NCI-H345 (cell line): ENCODE measurements around the gene OR52B2.
A peak's percentile ranks its signal among the peaks of the same experiment; 100 is the strongest.
"Not testable (repeated sequence)": the region's sequence is repeated elsewhere in the genome, so short reads cannot be mapped to it uniquely, and the experiment has no call there.

Experiments used
- DNase-seq: peaks from one replicate; lab custom pipeline; 2025; lab: John Stamatoyannopoulos, UW

OR52B2 gene

DNA sequence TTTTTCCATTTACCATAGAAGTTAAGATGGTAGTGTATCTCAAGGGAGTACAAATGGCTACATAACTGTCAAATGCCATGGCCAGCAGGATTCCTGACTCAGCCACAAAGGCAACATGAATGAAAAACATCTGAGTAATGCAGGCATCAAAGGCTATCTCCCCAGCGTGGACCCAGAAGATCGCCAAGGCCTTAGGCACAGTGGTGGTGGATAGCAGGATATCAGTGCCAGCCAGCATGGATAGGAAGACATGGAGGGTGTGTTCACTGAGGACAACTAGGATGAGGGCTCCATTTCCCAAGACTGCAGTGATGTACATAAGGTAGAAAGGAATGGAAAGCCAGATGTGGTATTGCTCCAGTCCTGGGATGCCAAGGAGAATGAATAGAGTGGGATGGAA lies 18.0 kb downstream of the OR52B2 start:
- DNase-seq, result no peak

DNA sequence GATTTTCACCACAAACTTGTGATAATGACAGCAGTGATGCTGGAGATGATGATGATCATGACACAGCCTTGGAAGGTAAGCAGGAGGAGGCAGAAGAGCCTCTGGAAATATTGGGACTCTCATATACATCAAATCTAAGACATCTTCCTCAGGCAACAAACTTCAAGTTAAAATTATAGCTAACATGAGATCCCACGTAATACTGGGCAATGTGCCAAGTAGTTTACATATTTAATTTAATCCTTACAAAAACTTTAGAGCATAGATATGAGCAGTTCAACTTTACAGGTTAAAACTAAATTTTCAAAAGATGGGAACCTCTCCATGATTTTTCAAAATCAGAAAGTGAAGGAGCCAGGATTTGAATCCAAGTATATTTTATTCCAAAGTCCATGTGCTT lies 19.0 kb downstream of the OR52B2 start:
- DNase-seq, result no peak

DNA sequence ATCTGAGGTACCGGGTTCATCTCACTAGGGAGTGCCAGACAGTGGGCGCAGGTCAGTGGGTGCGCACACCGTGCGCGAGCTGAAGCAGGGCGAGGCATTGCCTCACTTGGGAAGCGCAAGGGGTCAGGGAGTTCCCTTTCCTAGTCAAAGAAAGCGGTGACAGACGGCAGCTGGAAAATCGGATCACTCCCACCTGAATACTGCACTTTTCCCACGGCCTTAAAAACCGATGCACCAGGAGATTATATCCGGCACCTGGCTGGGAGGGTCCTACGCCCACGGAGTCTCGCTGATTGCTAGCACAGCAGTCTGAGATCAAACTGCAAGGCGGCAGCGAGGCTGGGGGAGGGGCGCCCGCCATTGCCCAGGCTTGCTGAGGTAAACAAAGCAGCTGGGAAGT lies 26.4 kb downstream of the OR52B2 start:
- peak; percentile 29 for DNase-seq

DNA sequence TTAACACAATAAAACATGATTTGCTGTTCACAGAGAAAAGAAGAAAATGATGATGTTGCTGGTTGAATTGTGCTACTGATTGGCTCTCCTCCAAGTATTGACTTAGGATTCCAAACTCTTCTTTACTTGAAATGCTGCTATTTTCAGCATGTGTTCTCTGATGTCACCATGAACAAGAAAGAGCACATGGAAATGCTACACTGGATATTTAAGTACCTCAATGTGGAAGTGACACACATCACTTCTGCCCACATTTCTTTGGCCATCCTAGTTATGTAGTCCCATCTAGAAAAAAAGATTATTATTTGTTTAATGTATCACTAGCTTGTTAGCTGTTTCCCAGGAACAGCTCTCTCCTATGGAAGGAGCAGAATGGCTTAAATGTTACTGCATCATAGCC lies 27.2 kb downstream of the OR52B2 start:
- DNase-seq, result peak; percentile 38

DNA sequence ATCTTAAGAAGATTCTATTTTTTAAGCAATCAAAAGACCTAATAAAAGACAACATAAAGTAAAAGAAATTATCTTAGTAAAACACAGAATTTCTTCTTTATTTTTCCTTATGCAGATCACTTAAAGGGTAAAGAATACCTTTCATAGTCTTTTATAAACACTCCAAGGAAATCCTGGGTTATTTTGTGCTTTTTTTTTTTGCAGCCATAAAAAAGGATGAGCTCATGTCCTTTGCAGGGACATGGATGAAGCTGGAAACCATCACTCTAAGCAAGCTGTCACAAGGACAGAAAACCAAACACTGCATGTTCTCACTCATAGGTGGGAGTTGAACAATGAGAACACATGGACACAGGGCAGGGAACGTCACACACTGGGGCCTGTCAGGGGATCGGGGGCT lies 34.2 kb downstream of the OR52B2 start:
- DNase-seq, result not testable (repeated sequence)

DNA sequence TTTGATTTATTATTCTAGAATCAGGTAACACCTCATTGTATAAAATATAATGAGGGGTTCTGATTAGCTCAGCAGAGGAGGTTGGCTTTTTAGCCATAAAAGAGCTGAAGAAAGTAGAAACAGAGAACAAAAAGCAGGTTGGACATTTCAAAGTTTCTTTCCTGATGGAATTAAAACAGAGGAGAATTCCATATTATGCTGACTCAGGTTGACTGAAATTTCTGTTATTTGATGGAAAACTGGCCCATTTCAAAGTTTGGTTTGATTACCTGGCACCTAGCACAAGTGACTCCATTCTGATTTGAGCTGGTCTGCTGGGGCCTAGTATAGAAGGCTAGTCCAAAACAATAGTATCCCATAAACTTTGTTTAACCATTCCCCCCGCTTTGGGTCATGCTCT lies 37.7 kb downstream of the OR52B2 start:
- DNase-seq, result no peak

DNA sequence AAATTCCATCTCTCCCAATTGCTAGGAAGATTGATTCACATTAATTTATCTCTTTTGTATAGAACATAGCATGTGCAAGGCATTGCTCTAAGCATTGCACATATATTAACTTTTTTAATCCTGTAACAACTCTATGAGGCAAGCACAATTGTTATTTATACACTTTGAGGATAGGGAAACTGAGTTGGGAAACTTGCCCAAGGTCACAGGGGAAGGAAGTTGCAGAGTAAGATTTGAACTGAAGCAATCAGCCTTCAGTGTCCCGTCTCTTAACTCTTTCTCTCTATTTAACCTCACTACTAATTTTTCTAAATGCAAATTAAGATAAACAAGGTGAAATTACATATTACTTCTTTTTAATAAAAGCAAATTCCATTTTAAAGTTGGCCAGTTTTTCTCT lies 40.5 kb downstream of the OR52B2 start:
- no peak for DNase-seq

DNA sequence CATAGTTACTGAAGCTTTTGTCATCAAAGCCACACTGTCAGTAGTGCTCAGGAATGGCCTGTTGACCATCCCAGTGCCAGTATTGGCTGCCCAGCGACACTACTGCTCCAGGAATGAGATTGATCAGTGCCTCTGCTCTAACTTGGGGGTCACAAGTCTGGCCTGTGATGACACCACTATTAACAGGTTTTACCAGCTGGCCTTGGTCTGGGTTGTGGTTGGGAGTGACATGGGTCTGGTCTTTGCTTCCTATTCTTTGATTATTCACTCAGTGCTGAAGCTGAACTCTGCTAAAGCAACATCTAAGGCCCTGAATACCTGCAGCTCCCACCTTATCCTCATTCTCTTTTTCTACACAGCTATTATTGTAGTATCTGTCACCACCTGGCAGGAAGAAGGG lies 41.1 kb downstream of the OR52B2 start:
- DNase-seq, result no peak

DNA sequence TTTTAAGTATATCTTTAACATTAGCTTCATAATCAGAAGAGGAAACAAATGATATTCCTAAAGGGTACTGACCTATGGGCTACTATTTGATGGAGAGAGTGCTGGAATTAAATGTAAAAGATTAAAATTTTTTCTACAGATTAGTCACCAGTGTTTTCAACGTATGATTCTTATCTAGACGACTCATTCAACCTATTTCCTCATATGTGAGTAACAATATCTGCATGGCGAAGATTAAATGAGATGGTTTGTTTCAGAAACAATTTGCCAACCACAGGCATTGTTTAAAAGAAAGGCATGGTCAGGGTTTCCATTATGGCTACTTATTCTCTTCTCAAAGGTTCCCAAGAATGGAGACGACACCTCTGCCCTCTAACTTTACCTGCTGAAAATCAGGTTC lies 42.2 kb downstream of the OR52B2 start:
- DNase-seq, result no peak

DNA sequence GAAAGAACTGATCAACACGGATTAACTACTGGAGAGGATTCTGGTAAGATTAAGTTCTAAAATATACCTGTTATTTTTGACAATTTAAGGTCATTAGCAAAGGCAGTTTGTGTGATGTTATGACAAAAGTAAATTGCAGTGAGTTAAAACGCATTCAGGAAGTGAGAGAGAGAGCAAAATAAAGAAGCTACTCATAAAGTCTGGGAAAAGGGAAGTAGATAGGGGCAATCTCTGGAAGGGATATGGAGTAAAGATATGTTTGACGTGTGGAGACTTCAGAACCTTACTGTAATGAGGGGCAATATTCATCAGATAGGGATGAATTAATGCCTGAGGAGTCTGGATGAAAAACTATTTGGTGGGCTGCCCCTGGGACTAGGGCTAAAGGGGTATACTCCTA lies 45.9 kb downstream of the OR52B2 start:
- DNase-seq, result no peak
